H1 (cell line): ENCODE data around the gene SOCS4. TPM values are rescaled to one million over a fixed set of nuclear protein-coding genes. Genes with fewer than 3 reads are reported as not detected.

Experiments
- CTCF ChIA-PET: fragments of 300-600 bp; sonication (Branson Sonifier 250); formaldehyde crosslinking; loops from one replicate; lab custom pipeline; 2021; ENCODE audit not compliant: partially characterized antibody; lab: Charles Lee
- POLR2A ChIA-PET: fragments of 300-600 bp; sonication (Branson Sonifier 250); formaldehyde crosslinking; loops from one replicate; lab custom pipeline; 2021; ENCODE audit warnings: inconsistent platforms; ENCODE audit not compliant: partially characterized antibody; lab: Charles Lee
- DNase-seq, 2 experiments: peaks; one replicate each; pipeline versions ENCODE4 v3.0.0 to v3.0.0-alpha.2; 2010 to 2022; ENCODE audit warnings: low spot score in 2 of 2, low read depth in 1 of 2, mixed read lengths in 1 of 2
- FAIRE-seq: peaks from 2 replicates; lab custom pipeline; 2011; peaks lifted over from hg19 to GRCh38; lab: Jason Lieb, UNC
- H2AFZ ChIP-seq: 2 replicates; pipeline ENCODE4 v1.8.1; 2012; ENCODE audit warnings: low read length, inconsistent platforms
- H2AK5ac ChIP-seq: 2 replicates; pipeline ENCODE4 v1.6.1; 2013; ENCODE audit warnings: low read depth, low read length
- H2BK120ac ChIP-seq: replicated peaks from 2 replicates; pipeline ENCODE3; 2013; ENCODE audit warnings: low read depth, low read length, inconsistent platforms
- H2BK12ac ChIP-seq: 2 replicates; pipeline ENCODE4 v1.6.1; 2013; ENCODE audit warnings: low read depth, low read length
- H2BK15ac ChIP-seq: 2 replicates; pipeline ENCODE4 v1.6.1; 2013; ENCODE audit warnings: low read length
- H2BK20ac ChIP-seq: 2 replicates; pipeline ENCODE4 v1.6.1; 2013; ENCODE audit warnings: low read length
- H2BK5ac ChIP-seq: 2 replicates; pipeline ENCODE4 v1.6.1; 2013; ENCODE audit warnings: low read depth, low read length
- H3K14ac ChIP-seq: 2 replicates; pipeline ENCODE4 v1.6.1; 2013; ENCODE audit warnings: inconsistent platforms; ENCODE audit not compliant: insufficient read length
- H3K18ac ChIP-seq: 2 replicates; pipeline ENCODE4 v1.6.1; 2013; ENCODE audit warnings: low read length; ENCODE audit errors: extremely low read depth
- H3K23ac ChIP-seq: 2 replicates; pipeline ENCODE4 v1.6.1; 2013; ENCODE audit warnings: inconsistent platforms; ENCODE audit not compliant: insufficient read length
- H3K23me2 ChIP-seq: 2 replicates; pipeline ENCODE4 v1.6.1; 2013; ENCODE audit warnings: low read depth, low read length
- H3K27ac ChIP-seq: 2 replicates; pipeline ENCODE4 v1.6.1; 2011; ENCODE audit warnings: low read depth, low read length, inconsistent platforms
- H3K27me3 ChIP-seq, 4 experiments: replicated peaks in 1 of 4; 1 replicate in 1 of 4; 2 replicates in 3 of 4; pipeline versions ENCODE4 v1.6.1 to v1.8.1; 2011 to 2013; ENCODE audit warnings: low read length in 3 of 4, mild to moderate bottlenecking in 3 of 4, inconsistent platforms in 2 of 4, mixed read lengths in 2 of 4, moderate library complexity in 1 of 4; ENCODE audit not compliant: control insufficient read depth in 3 of 4, insufficient read depth in 3 of 4; ENCODE audit errors: extremely low read depth in 1 of 4
- H3K36me3 ChIP-seq, 4 experiments: 2 replicates each; pipeline versions ENCODE4 v1.6.1 to v1.8.1; 2011 to 2013; ENCODE audit warnings: mild to moderate bottlenecking in 4 of 4, low read length in 3 of 4, moderate library complexity in 2 of 4, control low read depth in 1 of 4, inconsistent platforms in 1 of 4; ENCODE audit not compliant: insufficient read depth in 4 of 4, control insufficient read depth in 2 of 4
- H3K4ac ChIP-seq: replicated peaks from 2 replicates; pipeline ENCODE3; 2013; ENCODE audit warnings: low read length, low read depth, mixed read lengths, inconsistent platforms; ENCODE audit not compliant: insufficient read length
- H3K4me1 ChIP-seq, 4 experiments: replicated peaks in 1 of 4; 1 replicate in 1 of 4; 2 replicates in 3 of 4; pipeline versions ENCODE4 v1.6.1 to v1.8.1; 2011 to 2013; ENCODE audit warnings: low read length in 3 of 4, inconsistent platforms in 2 of 4, mixed read lengths in 1 of 4; ENCODE audit not compliant: insufficient read depth in 4 of 4, control insufficient read depth in 3 of 4
- H3K4me2 ChIP-seq, 2 experiments: 2 replicates each; pipeline versions ENCODE4 v1.6.1 to v1.8.1; 2011 to 2013; ENCODE audit warnings: low read depth in 2 of 2, low read length in 2 of 2, control low read depth in 1 of 2, inconsistent platforms in 1 of 2, mild to moderate bottlenecking in 1 of 2; ENCODE audit not compliant: insufficient read depth in 1 of 2
- H3K4me3 ChIP-seq, 4 experiments: fragments of 200-600, 300-600 bp in 1 of 4; sonication (generic), shearing (Covaris generic), sonication (Bioruptor Twin) in 1 of 4; 2 replicates each; pipeline versions ENCODE4 v1.5.1 to v1.8.1; 2011 to 2016; ENCODE audit warnings: low read length in 4 of 4, low read depth in 3 of 4, control low read depth in 2 of 4, inconsistent platforms in 2 of 4, mild to moderate bottlenecking in 2 of 4, mixed read lengths in 1 of 4, moderate library complexity in 1 of 4; ENCODE audit not compliant: insufficient read depth in 2 of 4; ENCODE audit errors: extremely low read depth in 1 of 4
- H3K56ac ChIP-seq: replicated peaks from 2 replicates; pipeline ENCODE3; 2013; ENCODE audit warnings: low read depth, mild to moderate bottlenecking, mixed read lengths, low read length, inconsistent platforms; ENCODE audit not compliant: insufficient read length
- H3K79me1 ChIP-seq: 2 replicates; pipeline ENCODE4 v1.6.1; 2013; ENCODE audit warnings: low read depth, low read length, control low read depth
- H3K79me2 ChIP-seq, 2 experiments: 2 replicates each; pipeline versions ENCODE4 v1.6.1 to v1.8.1; 2012 to 2013; ENCODE audit warnings: low read length in 2 of 2, mild to moderate bottlenecking in 2 of 2, inconsistent platforms in 1 of 2; ENCODE audit not compliant: insufficient read depth in 2 of 2, control insufficient read depth in 1 of 2
- H3K9ac ChIP-seq, 4 experiments: replicated peaks in 1 of 4; 1 replicate in 1 of 4; 2 replicates in 3 of 4; pipeline versions ENCODE4 v1.6.1 to v1.8.1; 2011 to 2013; ENCODE audit warnings: low read depth in 3 of 4, low read length in 3 of 4, control low read depth in 2 of 4, mild to moderate bottlenecking in 2 of 4, moderate library complexity in 2 of 4, inconsistent platforms in 1 of 4; ENCODE audit errors: extremely low read depth in 1 of 4
- H3K9me3 ChIP-seq, 2 experiments: 2 replicates each; pipeline versions ENCODE4 v1.6.1 to v1.8.1; 2012 to 2013; ENCODE audit warnings: mild to moderate bottlenecking in 2 of 2, moderate library complexity in 2 of 2, control low read depth in 1 of 2, inconsistent platforms in 1 of 2, low read depth in 1 of 2, low read length in 1 of 2, mixed read lengths in 1 of 2; ENCODE audit not compliant: insufficient read depth in 2 of 2
- H4K20me1 ChIP-seq, 2 experiments: replicated peaks in 1 of 2; 2 replicates each; pipeline versions ENCODE3 to v1.8.1; 2011 to 2013; ENCODE audit warnings: inconsistent platforms in 2 of 2, low read length in 2 of 2, mild to moderate bottlenecking in 1 of 2; ENCODE audit not compliant: insufficient read depth in 2 of 2, control insufficient read depth in 1 of 2
- H4K5ac ChIP-seq: 2 replicates; pipeline ENCODE4 v1.6.1; 2013; ENCODE audit warnings: low read length, low read depth, mixed read lengths, inconsistent platforms; ENCODE audit not compliant: insufficient read length
- H4K8ac ChIP-seq: 2 replicates; pipeline ENCODE4 v1.8.0; 2013; ENCODE audit warnings: mild to moderate bottlenecking, moderate library complexity, low read length, inconsistent platforms; ENCODE audit not compliant: insufficient read depth; ENCODE audit errors: extremely low read depth
- H4K91ac ChIP-seq: replicated peaks from 2 replicates; pipeline ENCODE3; 2013; ENCODE audit warnings: low read length, mixed read lengths, inconsistent platforms; ENCODE audit not compliant: insufficient read length
- CBX5 ChIP-seq: fragments of 300-800, 300-1000 bp; sonication (generic); IDR thresholded peaks from 2 replicates; pipeline ENCODE4 v1.7.1; 2016; ENCODE audit warnings: antibody characterized with exemption, low read length, low read depth
- KDM5A ChIP-seq: fragments of 200-600 bp; IDR thresholded peaks from 2 replicates; pipeline ENCODE4 v1.7.1; 2012; ENCODE audit warnings: mild to moderate bottlenecking, low read length, inconsistent platforms, mixed read lengths
- NANOG ChIP-seq: IDR thresholded peaks from 2 replicates; pipeline ENCODE4 v1.6.1; 2011; ENCODE audit warnings: low read length, low read depth, mild to moderate bottlenecking, inconsistent platforms; ENCODE audit not compliant: insufficient read depth, poor library complexity, severe bottlenecking
- PHF8 ChIP-seq: fragments of 200-600 bp; sonication (generic); conservative IDR thresholded peaks from 2 replicates; pipeline ENCODE4 v1.7.1; 2012; ENCODE audit warnings: low read depth, mild to moderate bottlenecking, inconsistent platforms, low read length, moderate library complexity
- RAD21 ChIP-seq, 2 experiments: IDR thresholded peaks in 1 of 2; conservative IDR thresholded peaks in 1 of 2; 2 replicates each; pipeline ENCODE4 v1.6.1; 2011; ENCODE audit warnings: low read depth in 2 of 2, low read length in 2 of 2, improper control_type of control experiment in 1 of 2, inconsistent platforms in 1 of 2, mild to moderate bottlenecking in 1 of 2, moderate library complexity in 1 of 2
- TAF7 ChIP-seq: optimal IDR thresholded peaks from 2 replicates; pipeline ENCODE3; 2011; ENCODE audit warnings: low read depth, mild to moderate bottlenecking, inconsistent platforms, low read length, moderate library complexity, borderline replicate concordance
- whole genome bisulfite sequencing, 2 experiments: shearing (Covaris generic) in 1 of 2; methylation state at CpG; one replicate each; pipeline versions ENCODE4 v1.1.6 to v1.1.7; 2013 to 2015; ENCODE audit warnings: low lambda C conversion rate in 2 of 2, mixed read lengths in 2 of 2, inconsistent platforms in 1 of 2, low coverage in 1 of 2, missing lambda C conversion rate in 1 of 2; ENCODE audit not compliant: insufficient replicate concordance in 2 of 2, insufficient coverage in 1 of 2, insufficient read length in 1 of 2; ENCODE audit errors: extremely low coverage in 1 of 2, missing lambda C conversion rate in 1 of 2; 5-methylcytosine and 5-hydroxymethylcytosine counted together
- polyA plus RNA-seq, 7 experiments: library from polyadenylated mRNA; depleted of rRNA in 3 of 7; stranded (reverse) in 5 of 7; unstranded in 2 of 7; fragments of >200 nt in 5 of 7; fragments of 200-250 nt in 2 of 7; gene quantifications; 1 replicate in 5 of 7; 2 replicates in 1 of 7; 4 replicates in 1 of 7; pipeline versions ENCODE4 v1.2.1 to v1.2.3, GENCODE V29; 2011 to 2013; ENCODE audit warnings: missing spikeins in 2 of 7, mixed read lengths in 2 of 7
- total RNA-seq: library from RNA; stranded (reverse); fragmentation: NEBNext Ultra II Directional; extraction: Animal tissue kit (Norgen Biotek cat#: 25700); gene quantifications from 2 replicates; pipeline ENCODE4 v1.2.1, GENCODE V29; 2021
- TF ChIP-seq, protein P1 (sequence below): IDR thresholded peaks from 2 replicates; pipeline ENCODE4 v1.6.1; 2012; ENCODE audit warnings: low read length, inconsistent platforms
- TF ChIP-seq, protein P2 (sequence below): IDR thresholded peaks from 2 replicates; pipeline ENCODE4 v1.6.1; 2012; ENCODE audit warnings: inconsistent platforms

SOCS4 gene
- total and polyA plus RNA-seq, 2 of the 8 experiments (the other 6 are each of a cell fraction or from before 2014, with no cell fraction given) = 5.5 to 31.5 TPM

DNA sequence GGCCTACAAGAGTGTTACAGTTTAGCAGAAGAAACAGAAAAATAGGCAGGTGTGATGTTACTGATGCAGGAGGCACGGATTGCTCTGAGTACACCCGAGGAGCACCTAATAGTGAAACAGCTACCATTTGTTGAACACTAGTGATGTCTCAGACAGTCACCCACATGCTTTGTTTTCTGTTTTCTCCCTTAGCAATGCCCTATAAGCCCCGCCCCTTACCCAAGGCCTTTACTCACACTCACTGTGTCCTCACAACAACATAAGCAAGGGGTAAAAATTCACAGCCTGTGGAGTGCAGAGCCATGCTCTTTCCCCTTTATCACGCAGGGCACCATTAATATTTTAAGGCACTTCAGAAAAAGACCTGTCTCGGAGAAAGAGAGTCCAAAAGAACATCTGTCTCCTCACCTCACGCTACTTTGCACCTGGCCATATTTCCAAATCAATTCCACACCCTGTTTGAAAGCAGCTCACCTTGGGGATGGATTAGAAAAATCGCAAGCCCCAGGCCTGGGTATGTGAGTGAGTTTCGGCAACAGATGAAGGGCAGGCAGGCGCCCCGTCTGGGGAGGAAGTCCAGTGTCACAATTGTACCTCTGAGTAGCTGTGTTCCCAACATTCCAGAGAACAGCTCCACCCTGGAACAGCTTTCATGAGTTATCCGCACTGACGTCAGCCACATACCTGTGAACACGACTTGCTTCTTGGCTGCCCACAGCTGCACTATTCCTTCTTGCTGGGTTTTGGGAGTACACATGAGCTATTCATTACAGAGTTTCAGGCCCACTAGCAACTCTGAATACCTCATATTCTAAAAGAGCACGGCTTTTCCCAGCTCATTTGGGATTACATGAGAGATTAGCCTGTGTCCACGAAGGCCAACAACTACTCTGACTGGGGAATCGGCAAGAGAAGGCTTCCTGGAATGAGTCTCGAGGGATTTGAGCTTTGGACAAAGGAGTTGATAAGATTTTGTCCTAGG is 50.4 kb downstream of the SOCS4 start:
- Histone ChIP-seq H4K8ac (no peak overlapping the region; the same call in 1 of the 2 replicates), H3K27me3 (no peaks in the 10 kb centered on the region), H3K18ac (no peak overlapping the region), H3K23ac (no peak overlapping the region), H2BK120ac (no peak overlapping the region), H3K27ac (no peak overlapping the region), H3K4me1 (peaks cover 0 to 4% (median 0%) of the 10 kb centered on the region in 4 experiments; a peak in 4 of 7 replicates), H3K4ac (no peak overlapping the region), H2BK12ac (no peak overlapping the region), H3K9ac (no peak overlapping the region), H4K20me1 (no peaks in the 10 kb centered on the region), H3K79me1 (no peaks in the 10 kb centered on the region), H2BK15ac (no peak overlapping the region), H2AFZ (peak overlapping the region; percentile 36), H3K4me3 (no peak overlapping the region), H3K56ac (no peak overlapping the region), H3K9me3 (no peaks in the 10 kb centered on the region), H4K91ac (no peak overlapping the region), H3K14ac (no peak overlapping the region), H3K36me3 (no peaks in the 10 kb centered on the region), H2AK5ac (no peak overlapping the region), H2BK5ac (no peak overlapping the region), H3K4me2 (no peak overlapping the region), H3K23me2 (no peaks in the 10 kb centered on the region; the same call in 1 of the 2 replicates), H3K79me2 (no peaks in the 10 kb centered on the region), H2BK20ac (no peak overlapping the region), H4K5ac (no peak overlapping the region)
- WGBS, 2 experiments = 89% methylated on average over 17 of the region's 17 CpGs; no CpG with 5 or more reads in 1 of the 2 experiments
- DNase-seq (peak in 1 of 2 experiments; percentile 45), FAIRE-seq (no peak)
- ChIA-PET POLR2A (interaction anchor here (0.8 to 2.2 kb wide), 10 partner anchors 9 to 52 kb away, joined by 3 to 9 read pairs (median 4); partner anchors contain the start of genes LGALS3, MAPK1IP1L, SOCS4 and WDHD1), CTCF (interaction anchor here (0.8 to 4.5 kb wide), 6 partner anchors 12 to 136 kb away, joined by 3 to 25 read pairs (median 5); partner anchors contain the start of gene MAPK1IP1L)
- no peak for TF ChIP-seq NANOG
- no peak for TF ChIP-seq RAD21 (IDR thresholded peaks at IDR 0.05 in 1 of 2, conservative IDR thresholded peaks at IDR 0.05 in 1 of 2; ENCODE audit: low read depth in 2 of 2, low read length in 2 of 2)
- TF ChIP-seq, protein P1, sequence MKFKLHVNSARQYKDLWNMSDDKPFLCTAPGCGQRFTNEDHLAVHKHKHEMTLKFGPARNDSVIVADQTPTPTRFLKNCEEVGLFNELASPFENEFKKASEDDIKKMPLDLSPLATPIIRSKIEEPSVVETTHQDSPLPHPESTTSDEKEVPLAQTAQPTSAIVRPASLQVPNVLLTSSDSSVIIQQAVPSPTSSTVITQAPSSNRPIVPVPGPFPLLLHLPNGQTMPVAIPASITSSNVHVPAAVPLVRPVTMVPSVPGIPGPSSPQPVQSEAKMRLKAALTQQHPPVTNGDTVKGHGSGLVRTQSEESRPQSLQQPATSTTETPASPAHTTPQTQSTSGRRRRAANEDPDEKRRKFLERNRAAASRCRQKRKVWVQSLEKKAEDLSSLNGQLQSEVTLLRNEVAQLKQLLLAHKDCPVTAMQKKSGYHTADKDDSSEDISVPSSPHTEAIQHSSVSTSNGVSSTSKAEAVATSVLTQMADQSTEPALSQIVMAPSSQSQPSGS = no peak
- TF ChIP-seq KDM5A = no peak
- TF ChIP-seq TAF7 = no peak
- TF ChIP-seq PHF8 = no peak
- no peak for TF ChIP-seq CBX5
- TF ChIP-seq, protein P2, sequence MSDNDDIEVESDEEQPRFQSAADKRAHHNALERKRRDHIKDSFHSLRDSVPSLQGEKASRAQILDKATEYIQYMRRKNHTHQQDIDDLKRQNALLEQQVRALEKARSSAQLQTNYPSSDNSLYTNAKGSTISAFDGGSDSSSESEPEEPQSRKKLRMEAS = no peak
